Heart left ventricle (tissue), 13 donors: ENCODE measurements around the gene PSMD14.

ENCODE experiments used
- CTCF ChIP-seq, 12 donors: fragments of 200-600 bp; sonication (generic) in 4 of 12; IDR thresholded peaks; one replicate each; pipeline versions ENCODE4 v1.5.0 to v1.8.0; 2018 to 2022; ENCODE audit warnings: antibody characterized with exemption in 12 of 12, mild to moderate bottlenecking in 5 of 12
- POLR2A ChIP-seq, 2 donors: fragments of 450-650 bp; IDR thresholded peaks; one replicate each; pipeline ENCODE4 v1.6.1; 2017; ENCODE audit warnings: antibody characterized with exemption in 2 of 2, mild to moderate bottlenecking in 2 of 2, moderate library complexity in 2 of 2
- donor health status: ischemic (EF 13 %, LVEDD 7.1; RV severe dilation, severe dysfunction).
- donor health status: DM: no; HTN: yes; CAD: no.
- donor health status: DM: no; HTN: no; CAD: no.
- donor health status: ischemic (EF 25% LVEDD 6.9; RV normal size, moderate dysfunction).
- donor health status: ischemic (EF 25% LVEDD 5.7; RV mildly dilated, moderate dysfunction).
- donor health status: ischemic (EF 35%, LVEDD 5.7; RV mildly dilated, moderate dysfunction).
- donor health status: nonischemic (EF 11% LVEDD 7.7; RV severe dilation, severe dysfunction).
- donor health status: DM: yes; HTN: yes; CAD: no.
- donor health status: PGD.
- donor health status: ischemic (EF 29% LVEDD 5.4; RV normal size, mild dysfunction).
- donor health status: nonischemic (EF 23%, LVEDD 6.1; RV moderate dilation, normal function).

- TF ChIP-seq POLR2A (IDR thresholded peaks at IDR 0.05) (no peak), CTCF (IDR thresholded peaks at IDR 0.05) (no peak)
Measured at GRCh38 chr2:161415987-161416707, 107.9 kb downstream of the PSMD14 start, which contains the start of gene TBR1.
